Keratinocyte (primary cell): ENCODE measurements around the gene HMGCS1.

ENCODE experiments used
- EZH2 ChIP-seq: IDR thresholded peaks from one replicate; pipeline ENCODE4 v1.6.1; 2012; ENCODE audit warnings: inconsistent platforms, mild to moderate bottlenecking, low read length, moderate library complexity
- TF ChIP-seq, protein P1 (sequence below), 3 experiments: IDR thresholded peaks in 1 of 3; conservative IDR thresholded peaks in 1 of 3; optimal IDR thresholded peaks in 1 of 3; 2 replicates in 2 of 3; 3 replicates in 1 of 3; pipeline versions ENCODE3 to v1.5.1; 2011; ENCODE audit warnings: low read length in 3 of 3, mild to moderate bottlenecking in 3 of 3, moderate library complexity in 2 of 3, control low read depth in 1 of 3, inconsistent platforms in 1 of 3; ENCODE audit not compliant: insufficient read depth in 2 of 3; ENCODE audit errors: extremely low read depth in 1 of 3

DNA sequence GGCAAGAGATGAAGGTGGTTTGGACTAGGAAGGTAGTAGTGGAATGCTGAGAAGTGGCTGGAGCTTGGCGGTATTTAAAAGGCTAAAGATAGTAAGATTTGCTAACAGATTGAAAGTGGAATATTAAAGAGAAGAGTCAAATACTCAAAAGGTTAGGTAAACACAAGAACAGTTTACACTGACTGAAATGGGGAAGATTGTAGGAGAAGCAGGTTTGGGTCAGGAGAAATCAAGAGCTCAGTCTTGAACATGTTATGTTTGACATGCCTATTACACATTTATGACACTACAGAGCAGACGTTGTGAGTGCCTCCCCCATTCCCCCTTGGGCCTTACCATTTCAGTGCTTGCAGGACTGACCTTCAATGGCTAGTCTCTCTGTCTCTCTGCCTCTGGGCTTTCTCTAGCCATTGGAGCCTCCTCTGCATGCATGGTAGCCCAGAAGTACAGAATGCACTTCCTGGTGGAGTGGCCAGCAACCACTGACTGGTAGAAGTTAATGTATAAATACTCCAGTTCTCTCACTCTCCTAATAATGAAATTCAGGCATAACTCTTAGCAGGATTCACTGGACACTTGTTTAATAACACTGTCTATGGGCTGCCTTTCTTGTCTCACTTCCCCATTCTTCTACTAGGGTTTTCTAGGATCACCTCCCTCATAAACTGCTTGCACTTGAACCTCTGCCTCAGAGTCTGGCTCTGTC lies 56.8 kb downstream of the HMGCS1 start:
- TF ChIP-seq, protein P1, sequence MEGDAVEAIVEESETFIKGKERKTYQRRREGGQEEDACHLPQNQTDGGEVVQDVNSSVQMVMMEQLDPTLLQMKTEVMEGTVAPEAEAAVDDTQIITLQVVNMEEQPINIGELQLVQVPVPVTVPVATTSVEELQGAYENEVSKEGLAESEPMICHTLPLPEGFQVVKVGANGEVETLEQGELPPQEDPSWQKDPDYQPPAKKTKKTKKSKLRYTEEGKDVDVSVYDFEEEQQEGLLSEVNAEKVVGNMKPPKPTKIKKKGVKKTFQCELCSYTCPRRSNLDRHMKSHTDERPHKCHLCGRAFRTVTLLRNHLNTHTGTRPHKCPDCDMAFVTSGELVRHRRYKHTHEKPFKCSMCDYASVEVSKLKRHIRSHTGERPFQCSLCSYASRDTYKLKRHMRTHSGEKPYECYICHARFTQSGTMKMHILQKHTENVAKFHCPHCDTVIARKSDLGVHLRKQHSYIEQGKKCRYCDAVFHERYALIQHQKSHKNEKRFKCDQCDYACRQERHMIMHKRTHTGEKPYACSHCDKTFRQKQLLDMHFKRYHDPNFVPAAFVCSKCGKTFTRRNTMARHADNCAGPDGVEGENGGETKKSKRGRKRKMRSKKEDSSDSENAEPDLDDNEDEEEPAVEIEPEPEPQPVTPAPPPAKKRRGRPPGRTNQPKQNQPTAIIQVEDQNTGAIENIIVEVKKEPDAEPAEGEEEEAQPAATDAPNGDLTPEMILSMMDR (optimal IDR thresholded peaks at IDR 0.05 in 1 of 3, IDR thresholded peaks at IDR 0.05 in 1 of 3, conservative IDR thresholded peaks at IDR 0.05 in 1 of 3; ENCODE audit: extremely low read depth in 1 of 3, insufficient read depth in 2 of 3, low read length in 3 of 3), result no peak
- no peak for TF ChIP-seq EZH2
